Hippocampal formation (tissue), 2 donors: Measurements from ENCODE around the gene EDN2.

Experiments
- DNase-seq, 2 donors: peaks; one replicate each; lab custom pipeline; 2025; lab: John Stamatoyannopoulos, UW

EDN2 gene

GRCh38 chr1:41437011-41437355 is 47.5 kb downstream of the EDN2 start:
- no peak for DNase-seq

GRCh38 chr1:41436281-41437010 is 48.0 kb downstream of the EDN2 start:
- no peak for DNase-seq

- DNase-seq = no peak
Observed at GRCh38 chr1:41435570-41436178, 48.8 kb downstream of the EDN2 start.

- no peak for DNase-seq
Observed at GRCh38 chr1:41434748-41435449, 49.6 kb downstream of the EDN2 start.

- no peak for DNase-seq
Observed at GRCh38 chr1:41434306-41434705, 50.2 kb downstream of the EDN2 start.

- no peak for DNase-seq
Observed at GRCh38 chr1:41433501-41433900, 51.0 kb downstream of the EDN2 start.

GRCh38 chr1:41432481-41433280 is 51.8 kb downstream of the EDN2 start:
- DNase-seq = peak; percentile 52 to 79

- no peak for DNase-seq
Observed at GRCh38 chr1:41431490-41432350, 52.8 kb downstream of the EDN2 start.

GRCh38 chr1:41430582-41430981 is 53.9 kb downstream of the EDN2 start:
- no peak for DNase-seq

GRCh38 chr1:41430069-41430468 is 54.4 kb downstream of the EDN2 start:
- no peak for DNase-seq

- DNase-seq = no peak
Observed at GRCh38 chr1:41429641-41430035, 54.8 kb downstream of the EDN2 start.
